Spleen (tissue), 11 donors: Measurements from ENCODE around the gene TUBB4A. TPM values are rescaled to one million over a fixed set of nuclear protein-coding genes. Genes with fewer than 3 reads are reported as not detected.

Experiments
- DNase-seq: peaks from one replicate; pipeline ENCODE4 v3.0.0-alpha.2; 2020
- H3K27ac ChIP-seq, 8 donors: fragments of 200-600 bp; sonication (generic) in 7 of 8; 1 replicate in 4 of 8; 2 replicates in 4 of 8; pipeline versions ENCODE4 v1.5.0 to v1.8.0; 2016 to 2021; ENCODE audit warnings: inconsistent platforms in 4 of 8, mild to moderate bottlenecking in 4 of 8, moderate library complexity in 1 of 8
- H3K27me3 ChIP-seq, 7 donors: fragments of 200-600 bp; sonication (generic) in 6 of 7; replicated peaks in 1 of 7; 1 replicate in 4 of 7; 2 replicates in 3 of 7; pipeline versions ENCODE4 v1.5.0 to v1.8.0; 2016 to 2021; ENCODE audit warnings: inconsistent platforms in 3 of 7, mild to moderate bottlenecking in 1 of 7
- H3K36me3 ChIP-seq, 6 donors: fragments of 200-600 bp; sonication (generic) in 5 of 6; 1 replicate in 4 of 6; 2 replicates in 2 of 6; pipeline versions ENCODE4 v1.5.0 to v1.8.0; 2016 to 2021; ENCODE audit warnings: inconsistent platforms in 2 of 6
- H3K4me1 ChIP-seq, 6 donors: fragments of 200-600 bp; sonication (generic) in 5 of 6; 1 replicate in 3 of 6; 2 replicates in 3 of 6; pipeline versions ENCODE4 v1.5.0 to v1.8.0; 2016 to 2021; ENCODE audit warnings: inconsistent platforms in 3 of 6
- H3K4me3 ChIP-seq, 8 donors: fragments of 200-600 bp; sonication (generic) in 7 of 8; 1 replicate in 4 of 8; 2 replicates in 4 of 8; pipeline versions ENCODE4 v1.5.0 to v1.8.0; 2016 to 2021; ENCODE audit warnings: inconsistent platforms in 4 of 8, mild to moderate bottlenecking in 4 of 8, moderate library complexity in 2 of 8
- H3K9me3 ChIP-seq, 8 donors: fragments of 200-600 bp; sonication (generic) in 7 of 8; 1 replicate in 4 of 8; 2 replicates in 4 of 8; pipeline versions ENCODE4 v1.5.0 to v1.8.0; 2016 to 2021; ENCODE audit warnings: inconsistent platforms in 4 of 8
- CTCF ChIP-seq, 11 experiments: fragments of 200-600 bp in 7 of 11; fragments of 450-650 bp in 4 of 11; sonication (generic) in 4 of 11; IDR thresholded peaks in 8 of 11; conservative IDR thresholded peaks in 3 of 11; 1 replicate in 7 of 11; 2 replicates in 4 of 11; pipeline versions ENCODE4 v1.4.0 to v1.8.0; 2016 to 2021; ENCODE audit warnings: antibody characterized with exemption in 11 of 11, inconsistent platforms in 4 of 11, mild to moderate bottlenecking in 1 of 11
- POLR2A ChIP-seq, 3 donors: fragments of 450-650 bp; IDR thresholded peaks; one replicate each; pipeline ENCODE4 v1.5.1; 2017; ENCODE audit warnings: antibody characterized with exemption in 3 of 3, mild to moderate bottlenecking in 1 of 3
- POLR2AphosphoS5 ChIP-seq, 3 donors: sonication (generic); formaldehyde crosslinking; IDR thresholded peaks; one replicate each; pipeline ENCODE4 v1.5.1; 2017; ENCODE audit warnings: antibody characterized with exemption in 3 of 3
- WGBS, 5 donors: extraction: QIAGEN DNeasy Blood & Tissue Kit in 3 of 5; methylation state at CpG; one replicate each; pipeline versions ENCODE4 v1.1.5 to v1.1.7; 2013 to 2018; 5-methylcytosine and 5-hydroxymethylcytosine counted together
- intact Hi-C: fragments of 100-400 bp; cut with DNase I; formaldehyde crosslinking; loops from one replicate; pipeline ENCODE4 v1.15.0; 2023; ENCODE audit warnings: low total_unique reads
- polyA plus RNA-seq, 3 donors: library from polyadenylated mRNA; stranded (reverse); fragments of 200-250 nt; gene quantifications; one replicate each; pipeline ENCODE4 v1.2.1, GENCODE V29; 2013
- total RNA-seq, 7 donors: library from RNA; depleted of rRNA in 3 of 7; stranded (reverse); fragments of >200 nt in 3 of 7; fragmentation: NEBNext Ultra II Directional in 4 of 7; extraction: Animal tissue kit (Norgen Biotek cat#: 25700) in 4 of 7; gene quantifications; one replicate each; pipeline versions ENCODE4 v1.1.0 to v1.2.1, GENCODE V29; 2016 to 2021
- donor health status: healthy with polysubstance abuse.
- donor health status: DM: no; HTN: no; CAD: no; lungs with moderate emphysema.
- donor health status: DM: no; HTN: no; CAD: no.
- donor health status: Bipolar disorder and iron deficiency.
- donor health status: healthy.
- donor health status: DM: no; HTN: no; CAD: no.
- donor health status: DM: yes; HTN: yes; CAD: no.

Gene TUBB4A
- total and polyA plus RNA-seq, 10 donors: 1.7 to 23.8 (median 15.8) TPM

- intact Hi-C loops: no loop called here
Measured at GRCh38 chr19:6495947-6496346, 6.2 kb downstream of the TUBB4A start.

DNA sequence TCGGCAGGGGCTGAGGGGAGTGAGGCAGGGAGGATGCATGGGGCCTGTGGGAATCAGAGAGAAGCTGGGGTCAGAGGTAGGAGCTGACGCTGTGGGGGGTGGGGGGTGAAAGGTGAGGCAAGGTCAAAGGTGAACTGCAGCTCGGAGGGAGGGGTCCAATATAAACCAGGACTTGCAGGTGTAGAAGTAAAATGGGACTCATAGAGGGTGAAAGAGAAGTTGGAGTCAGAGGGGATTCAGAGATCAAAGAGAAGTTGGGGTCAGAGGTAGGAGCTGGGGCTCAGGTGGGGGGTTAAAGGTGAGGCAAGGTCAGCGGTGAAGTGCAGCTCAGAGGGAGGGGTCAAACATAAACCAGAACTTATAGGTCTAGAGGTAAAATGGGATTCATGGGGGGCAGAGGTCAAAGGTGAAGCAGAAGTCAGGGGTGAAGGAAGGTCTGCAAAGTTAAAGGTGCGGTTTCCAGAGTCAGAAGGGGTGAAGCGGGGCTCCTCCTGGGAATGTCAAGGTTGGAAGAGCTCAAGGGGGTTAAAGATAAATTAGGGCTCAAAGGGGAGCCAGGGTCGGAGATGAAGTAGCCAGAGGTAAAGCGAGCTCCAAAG is 7.6 kb downstream of the TUBB4A start:
- Histone ChIP-seq H3K27me3 (no peaks in the 10 kb centered on the region), H3K4me1 (peaks cover 0 to 21% (median 11%) of the 10 kb centered on the region in 6 donors), H3K36me3 (peaks cover 0 to 17% (median 3%) of the 10 kb centered on the region in 6 donors), H3K27ac (no peak overlapping the region), H3K9me3 (peaks cover 0 to 12% (median 7%) of the 10 kb centered on the region in 8 donors), H3K4me3 (no peak overlapping the region)
- TF ChIP-seq POLR2A (IDR thresholded peaks at IDR 0.05) (no peak), POLR2AphosphoS5 (IDR thresholded peaks at IDR 0.05) (no peak), CTCF (IDR thresholded peaks at IDR 0.05 in 8 of 11, conservative IDR thresholded peaks at IDR 0.05 in 3 of 11) (no peak)
- WGBS, 5 donors: 84 to 92% (median 86%) methylated on average over 8 of the region's 8 CpGs
- intact Hi-C loops: no loop called here
- DNase-seq: no peak

More at GRCh38 chr19:6495947-6496346, 6.2 kb downstream of the TUBB4A start:
- TF ChIP-seq POLR2AphosphoS5 (IDR thresholded peaks at IDR 0.05) (no peak), CTCF (IDR thresholded peaks at IDR 0.05 in 8 of 11, conservative IDR thresholded peaks at IDR 0.05 in 3 of 11) (no peak), POLR2A (IDR thresholded peaks at IDR 0.05) (no peak)
- Histone ChIP-seq H3K4me1 (peaks cover 0 to 27% (median 6%) of the 10 kb centered on the region in 6 donors), H3K27ac (no peak overlapping the region), H3K27me3 (peaks cover 0 to 13% (median 0%) of the 10 kb centered on the region in 7 donors), H3K36me3 (peaks cover 0 to 17% (median 3%) of the 10 kb centered on the region in 6 donors), H3K4me3 (no peak overlapping the region), H3K9me3 (peaks cover 0 to 12% (median 7%) of the 10 kb centered on the region in 8 donors)
- WGBS, 5 donors: 94 to 99% (median 97%) methylated on average over 17 to 19 of the region's 19 CpGs
- DNase-seq: no peak

DNA sequence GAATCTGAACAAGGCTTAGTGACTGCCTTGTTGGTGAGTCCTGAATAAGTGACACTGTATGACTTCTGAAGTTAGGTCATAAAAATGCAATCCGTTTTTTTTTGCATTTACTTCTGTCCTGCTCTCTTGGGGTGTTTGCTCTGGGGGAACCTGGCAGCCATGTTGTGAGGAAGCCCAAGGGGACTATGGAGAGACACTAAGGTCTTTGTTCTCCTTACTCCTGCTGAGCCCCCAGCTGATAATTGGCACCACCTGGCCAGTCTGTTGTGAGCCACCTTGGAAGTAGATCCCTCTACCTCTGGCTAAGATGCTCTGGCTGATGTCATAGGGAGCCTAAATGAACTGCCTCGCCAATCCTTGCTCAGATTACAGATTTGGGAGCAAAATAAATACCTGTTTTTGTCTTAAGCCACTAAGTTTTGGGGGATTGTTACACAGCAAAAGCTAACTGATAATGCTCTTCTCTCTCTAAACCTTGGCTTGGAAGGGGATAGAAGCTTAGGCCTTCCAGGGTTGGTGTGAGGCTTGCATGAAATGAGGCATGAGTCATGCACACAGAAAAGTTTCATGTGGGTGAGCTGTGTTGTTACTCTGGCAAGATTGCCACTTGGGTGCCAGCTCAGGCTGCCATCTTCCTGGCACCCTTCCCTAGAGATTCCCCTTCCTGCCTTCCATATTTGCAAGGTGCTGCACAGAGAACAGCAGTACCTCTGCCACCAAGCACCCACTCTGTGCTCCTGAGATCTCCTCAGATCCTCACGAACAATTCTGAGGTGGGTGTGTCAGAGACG is 10.1 kb downstream of the TUBB4A start:
- TF ChIP-seq POLR2AphosphoS5 (IDR thresholded peaks at IDR 0.05) (no peak), POLR2A (IDR thresholded peaks at IDR 0.05) (no peak)
- H3K4me3 ChIP-seq: no peak overlapping the region
- peaks cover 0 to 15% (median 8%) of the 10 kb centered on the region in 6 donors for H3K4me1 ChIP-seq
- H3K27ac ChIP-seq: no peak overlapping the region
- peaks cover 0 to 17% (median 3%) of the 10 kb centered on the region in 6 donors for H3K36me3 ChIP-seq
- no peak for DNase-seq
- 75 to 94% (median 87%) methylated on average over 4 of the region's 4 CpGs for WGBS, 5 donors
- intact Hi-C loops: no loop called here
- peaks cover 0 to 12% (median 7%) of the 10 kb centered on the region in 8 donors for H3K9me3 ChIP-seq
- no peaks in the 10 kb centered on the region for H3K27me3 ChIP-seq

GRCh38 chr19:6490134-6490533 is 12.0 kb downstream of the TUBB4A start:
- H3K27me3 ChIP-seq: no peaks in the 10 kb centered on the region
- H3K4me1 ChIP-seq: peaks cover 0 to 15% (median 8%) of the 10 kb centered on the region in 6 donors
- peaks cover 0 to 12% (median 7%) of the 10 kb centered on the region in 8 donors for H3K9me3 ChIP-seq
- DNase-seq: no peak
- peak overlapping the region in 7 of 8 donors; percentile 2 to 74 (median 58) for H3K27ac ChIP-seq
- H3K4me3 ChIP-seq: peak overlapping the region in 4 of 8 donors; percentile 24 to 54 (median 30)
- 58 to 73% (median 67%) methylated on average over 2 of the region's 2 CpGs for WGBS, 5 donors
- H3K36me3 ChIP-seq: peaks cover 0 to 7% (median 0%) of the 10 kb centered on the region in 6 donors
- TF ChIP-seq CTCF (IDR thresholded peaks at IDR 0.05 in 8 of 11, conservative IDR thresholded peaks at IDR 0.05 in 3 of 11) (no peak), POLR2AphosphoS5 (IDR thresholded peaks at IDR 0.05) (no peak), POLR2A (IDR thresholded peaks at IDR 0.05) (no peak)
- intact Hi-C loops: no loop called here
